SH-SY5Y (cell line): ENCODE data around the gene PPP1R9B.

Experiments
- GATA2 ChIP-seq: IDR thresholded peaks from 2 replicates; pipeline ENCODE4 v1.6.1; 2011; ENCODE audit warnings: mild to moderate bottlenecking, low read depth, low read length
- GATA3 ChIP-seq: IDR thresholded peaks from 2 replicates; pipeline ENCODE4 v1.6.1; 2011; ENCODE audit warnings: low read depth, mild to moderate bottlenecking, low read length, moderate library complexity

- TF ChIP-seq GATA3 (no peak), GATA2 (no peak)
Measured at GRCh38 chr17:50094753-50095619, 55.5 kb downstream of the PPP1R9B start, which contains the start of gene PDK2.
